Colon (tissue), 2 donors: ENCODE measurements around the gene AOPEP.

Source experiments
- FAIRE-seq: peaks from 2 replicates; lab custom pipeline; 2012; peaks lifted over from hg19 to GRCh38; lab: Jason Lieb, UNC
- donor health status: control.
- donor health status: control.

AOPEP gene

DNA sequence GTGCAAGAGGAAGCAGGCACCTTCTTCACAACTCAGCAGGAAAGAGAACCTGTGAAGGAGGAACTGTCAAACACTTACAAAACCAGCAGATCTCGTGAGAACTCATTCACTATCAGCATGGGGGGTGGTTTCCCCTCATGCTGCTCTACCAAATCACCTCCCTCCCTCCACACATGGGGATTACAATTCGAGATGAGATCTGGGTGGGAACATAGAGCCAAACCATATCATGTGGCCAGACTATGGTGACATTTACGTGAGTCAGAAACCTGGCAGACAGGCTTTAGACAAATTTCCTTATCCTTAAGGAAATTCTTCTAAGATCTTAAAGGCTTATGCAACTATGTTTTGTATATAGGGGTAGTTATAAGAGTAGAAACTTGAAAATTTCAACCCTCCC is 8.7 kb upstream of the AOPEP start:
- FAIRE-seq = no peak

DNA sequence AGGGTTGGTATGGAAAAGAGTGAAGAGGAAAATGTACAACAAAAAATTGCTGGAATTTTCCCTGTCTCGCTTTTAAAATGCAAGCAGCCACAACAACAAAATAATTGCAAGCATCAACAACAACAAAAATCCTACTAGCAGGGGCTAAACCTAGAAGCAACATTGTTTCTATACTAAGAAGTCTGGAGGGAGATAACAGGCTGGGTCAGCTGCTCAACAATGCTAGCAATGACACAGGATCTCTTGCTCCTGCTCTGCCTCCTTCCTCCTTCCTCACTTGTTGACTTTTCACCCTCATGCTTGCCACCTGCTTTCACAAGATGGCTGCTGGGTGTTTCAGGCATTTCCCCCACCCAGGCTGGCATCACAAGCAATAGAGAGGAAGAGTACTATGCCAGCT is 7.6 kb upstream of the AOPEP start:
- FAIRE-seq = no peak

- no peak for FAIRE-seq
These were observed 6.6 kb upstream of the AOPEP start for GRCh38 chr9:94719878-94720277.

DNA sequence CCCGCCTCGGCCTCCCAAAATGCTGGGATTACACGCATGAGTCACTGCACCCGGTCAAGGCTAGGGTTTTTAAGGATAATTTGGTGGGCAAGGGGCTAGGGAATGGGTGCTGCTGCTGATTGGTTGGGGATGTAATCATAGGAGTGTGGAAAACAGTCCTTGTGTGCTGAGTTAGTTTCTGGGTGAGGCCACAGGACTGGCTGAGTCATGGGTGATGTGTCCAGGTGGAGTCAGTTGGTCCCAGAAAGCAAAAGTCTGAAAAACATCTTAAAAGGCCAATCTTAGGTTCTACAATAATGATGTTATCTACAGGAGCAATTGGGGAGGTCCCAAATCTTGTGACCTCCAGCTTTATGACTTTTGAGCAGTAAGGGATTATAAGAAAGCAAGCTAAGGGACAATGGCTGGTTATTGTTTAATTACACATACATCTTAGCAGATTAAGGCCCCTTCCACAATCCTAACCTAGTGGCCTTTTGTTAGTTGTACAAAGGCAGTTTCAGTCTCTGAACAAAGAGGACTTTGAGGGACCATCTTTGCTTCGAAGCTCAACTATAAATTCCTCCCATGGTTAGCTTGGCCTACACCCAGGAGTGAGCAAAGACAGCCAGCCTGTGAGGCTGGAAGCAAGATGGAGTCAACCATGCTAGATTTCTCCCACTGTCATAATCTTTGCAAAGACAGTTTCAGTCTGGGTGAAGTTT is 5.5 kb upstream of the AOPEP start:
- FAIRE-seq = no peak

GRCh38 chr9:94721754-94722153 is 4.7 kb upstream of the AOPEP start:
- no peak for FAIRE-seq

- FAIRE-seq = no peak
These were observed 1.2 kb upstream of the AOPEP start for GRCh38 chr9:94725293-94725692.

- no peak for FAIRE-seq
These were observed 2.2 kb downstream of the AOPEP start for GRCh38 chr9:94728719-94729118.

- FAIRE-seq = no peak
These were observed 2.7 kb downstream of the AOPEP start for GRCh38 chr9:94729199-94729598.

GRCh38 chr9:94734054-94734754 is 7.7 kb downstream of the AOPEP start:
- FAIRE-seq = no peak

DNA sequence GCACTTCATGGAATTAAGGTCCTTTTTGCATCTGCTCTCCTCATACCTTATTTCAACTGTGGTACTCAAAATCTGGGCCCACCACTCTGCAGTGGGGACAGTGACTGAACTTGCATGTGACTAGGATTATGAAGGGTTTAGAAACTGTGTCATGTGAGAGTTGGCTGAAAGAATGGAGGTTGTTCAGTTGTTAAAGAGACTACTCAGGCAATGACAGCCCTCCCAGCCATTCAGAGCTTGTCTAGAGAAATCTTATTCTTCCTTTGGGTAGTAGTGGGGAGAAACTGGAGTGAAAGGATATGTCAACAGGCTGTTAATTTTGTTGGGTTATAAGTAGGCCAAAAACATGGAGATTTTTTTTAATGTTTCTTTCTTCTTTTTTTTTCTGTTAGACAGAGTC is 10.3 kb downstream of the AOPEP start:
- FAIRE-seq = no peak

- FAIRE-seq = no peak
These were observed 13.8 kb downstream of the AOPEP start for GRCh38 chr9:94740145-94740840.

DNA sequence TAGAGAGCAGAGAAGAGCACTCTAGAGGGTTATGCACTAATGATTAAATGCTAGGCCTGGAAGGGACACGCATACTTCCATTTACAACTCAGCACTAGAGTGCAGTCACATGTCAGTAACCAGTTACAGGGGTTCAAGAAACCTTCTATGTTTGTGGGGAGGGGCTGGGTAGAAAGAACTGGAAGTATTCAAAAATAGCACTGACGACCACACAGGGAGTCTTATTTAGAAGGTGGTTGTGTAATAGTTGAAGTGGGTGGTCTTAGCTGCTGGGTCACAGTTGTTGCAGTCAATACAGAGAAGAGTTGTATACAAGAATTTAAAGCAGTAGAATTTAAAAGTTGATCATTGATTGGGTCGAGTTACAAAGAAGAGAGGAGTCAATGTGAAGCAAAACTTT is 15.4 kb downstream of the AOPEP start:
- no peak for FAIRE-seq

DNA sequence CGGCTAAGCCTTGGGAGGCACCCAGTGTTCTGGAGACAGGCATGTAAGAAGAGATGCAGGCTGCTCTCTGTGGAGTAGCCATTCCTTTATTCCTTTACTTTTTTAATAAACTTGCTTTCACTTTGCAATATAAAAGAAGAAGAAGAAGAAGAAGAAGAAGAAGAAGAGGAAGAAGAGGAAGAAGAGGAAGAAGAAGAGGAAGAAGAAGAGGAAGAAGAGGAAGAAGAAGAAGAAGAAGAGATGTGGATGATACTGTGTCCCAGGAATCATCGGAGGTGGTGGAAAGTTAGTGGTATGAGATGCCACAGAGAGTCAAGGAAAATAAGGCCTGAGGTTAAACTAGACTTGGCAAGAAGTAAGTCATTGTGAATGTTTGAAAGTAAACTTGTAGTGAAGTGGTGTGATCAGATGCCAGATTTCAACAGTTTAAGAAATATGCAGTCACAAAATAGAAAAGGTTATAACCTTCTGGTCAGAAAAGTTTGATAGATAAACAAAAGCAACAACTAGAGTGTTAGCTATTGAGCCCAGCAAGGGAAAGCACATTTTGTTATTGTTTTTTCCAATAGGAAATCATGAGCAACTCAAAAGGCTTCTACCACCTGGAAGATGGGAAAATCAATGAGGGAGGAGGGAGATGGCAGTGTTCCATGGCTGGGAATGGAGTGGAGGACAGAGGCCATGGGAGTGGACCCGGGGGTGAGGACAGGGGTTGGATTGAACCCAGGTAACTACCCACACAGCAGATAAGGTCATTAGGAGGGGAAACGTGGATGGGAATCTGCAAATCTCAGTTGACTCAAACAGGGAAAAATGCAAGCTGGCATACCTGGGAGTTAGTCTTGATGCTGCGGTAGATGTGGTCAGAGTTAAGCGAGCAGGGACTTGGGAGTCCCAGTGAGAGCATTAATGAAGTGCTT is 16.8 kb downstream of the AOPEP start:
- no peak for FAIRE-seq

- no peak for FAIRE-seq
These were observed 19.5 kb downstream of the AOPEP start for GRCh38 chr9:94745806-94746540.

GRCh38 chr9:94746541-94747370 is 20.3 kb downstream of the AOPEP start:
- FAIRE-seq = no peak

DNA sequence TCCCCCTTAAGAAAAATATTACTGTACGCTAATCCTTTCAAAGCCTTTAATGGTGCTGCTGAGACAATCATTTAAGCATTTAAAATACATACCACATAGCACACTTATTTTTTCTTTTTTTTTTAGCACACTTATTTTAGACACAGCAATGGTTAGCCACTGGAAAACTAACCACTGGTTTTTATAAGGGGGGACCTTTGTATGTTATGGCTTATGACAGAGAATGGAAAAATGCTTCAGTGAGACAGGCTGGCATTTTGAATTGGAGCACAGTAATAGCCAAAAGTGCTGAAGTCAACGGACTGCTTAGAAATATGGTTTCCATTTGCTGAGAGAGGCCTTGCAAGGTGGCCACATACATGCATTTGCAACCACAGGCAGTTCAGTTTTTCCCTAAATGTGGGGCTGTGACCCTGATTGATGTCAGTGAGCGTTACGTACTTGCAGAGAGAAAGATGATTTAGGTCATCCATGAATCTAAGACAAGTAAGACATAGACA is 28.5 kb downstream of the AOPEP start:
- no peak for FAIRE-seq

- FAIRE-seq = no peak
These were observed 30.7 kb downstream of the AOPEP start for GRCh38 chr9:94757158-94757557.

- no peak for FAIRE-seq
These were observed 31.5 kb downstream of the AOPEP start for GRCh38 chr9:94758031-94758430.

DNA sequence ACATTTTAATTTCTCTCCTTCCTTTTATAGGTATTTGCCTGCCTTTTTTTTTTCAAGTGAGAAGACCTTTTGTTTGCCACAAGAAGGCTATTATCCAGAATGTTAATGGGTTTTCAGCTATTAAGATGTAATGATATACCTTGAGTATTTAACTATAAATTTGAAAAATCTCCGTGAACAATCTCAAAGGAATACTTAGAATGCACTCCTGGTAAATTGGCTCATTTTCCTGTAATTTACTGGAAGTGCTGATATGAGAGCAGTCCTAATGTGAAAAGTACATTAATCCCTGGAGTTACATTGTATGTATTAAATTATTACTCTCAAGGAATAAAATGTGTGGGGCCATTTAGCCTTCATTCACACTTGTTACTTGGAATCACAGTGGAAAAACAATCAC is 32.4 kb downstream of the AOPEP start:
- no peak for FAIRE-seq

- FAIRE-seq = no peak
These were observed 33.5 kb downstream of the AOPEP start for GRCh38 chr9:94760010-94760409.
